Memory B cell (primary cell): ENCODE data around the gene YIPF6.
"Not testable (repeated sequence)": the region's sequence is repeated elsewhere in the genome, so short reads cannot be mapped to it uniquely, and the experiment has no call there.

Source experiments
- ATAC-seq: fragments of 150-1000 bp; cut with Tn5 transposase; 2 replicates; pipeline ENCODE4 v1.10.0; 2021; ENCODE audit warnings: low read depth, mild to moderate bottlenecking, moderate library complexity
- DNase-seq, 2 donors: peaks; one replicate each; pipeline ENCODE4 v3.0.0; 2022; ENCODE audit warnings: low spot score in 2 of 2
- H3K27ac Mint-ChIP-seq: one replicate; pipeline ENCODE4 v1.8.0; 2022; ENCODE audit warnings: mild to moderate bottlenecking, moderate library complexity, mixed read lengths
- H3K27me3 Mint-ChIP-seq: one replicate; pipeline ENCODE4 v1.8.0; 2022; ENCODE audit warnings: mixed read lengths
- H3K36me3 Mint-ChIP-seq: one replicate; pipeline ENCODE4 v1.8.0; 2022; ENCODE audit warnings: mild to moderate bottlenecking, mixed read lengths
- H3K4me1 Mint-ChIP-seq: one replicate; pipeline ENCODE4 v1.8.0; 2022; ENCODE audit warnings: mixed read lengths
- H3K4me3 Mint-ChIP-seq: one replicate; pipeline ENCODE4 v1.8.0; 2022; ENCODE audit warnings: mild to moderate bottlenecking, moderate library complexity, mixed read lengths
- H3K9me3 Mint-ChIP-seq: one replicate; pipeline ENCODE4 v1.8.0; 2022; ENCODE audit warnings: mixed read lengths

The YIPF6 gene, protein sequence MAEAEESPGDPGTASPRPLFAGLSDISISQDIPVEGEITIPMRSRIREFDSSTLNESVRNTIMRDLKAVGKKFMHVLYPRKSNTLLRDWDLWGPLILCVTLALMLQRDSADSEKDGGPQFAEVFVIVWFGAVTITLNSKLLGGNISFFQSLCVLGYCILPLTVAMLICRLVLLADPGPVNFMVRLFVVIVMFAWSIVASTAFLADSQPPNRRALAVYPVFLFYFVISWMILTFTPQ

DNA sequence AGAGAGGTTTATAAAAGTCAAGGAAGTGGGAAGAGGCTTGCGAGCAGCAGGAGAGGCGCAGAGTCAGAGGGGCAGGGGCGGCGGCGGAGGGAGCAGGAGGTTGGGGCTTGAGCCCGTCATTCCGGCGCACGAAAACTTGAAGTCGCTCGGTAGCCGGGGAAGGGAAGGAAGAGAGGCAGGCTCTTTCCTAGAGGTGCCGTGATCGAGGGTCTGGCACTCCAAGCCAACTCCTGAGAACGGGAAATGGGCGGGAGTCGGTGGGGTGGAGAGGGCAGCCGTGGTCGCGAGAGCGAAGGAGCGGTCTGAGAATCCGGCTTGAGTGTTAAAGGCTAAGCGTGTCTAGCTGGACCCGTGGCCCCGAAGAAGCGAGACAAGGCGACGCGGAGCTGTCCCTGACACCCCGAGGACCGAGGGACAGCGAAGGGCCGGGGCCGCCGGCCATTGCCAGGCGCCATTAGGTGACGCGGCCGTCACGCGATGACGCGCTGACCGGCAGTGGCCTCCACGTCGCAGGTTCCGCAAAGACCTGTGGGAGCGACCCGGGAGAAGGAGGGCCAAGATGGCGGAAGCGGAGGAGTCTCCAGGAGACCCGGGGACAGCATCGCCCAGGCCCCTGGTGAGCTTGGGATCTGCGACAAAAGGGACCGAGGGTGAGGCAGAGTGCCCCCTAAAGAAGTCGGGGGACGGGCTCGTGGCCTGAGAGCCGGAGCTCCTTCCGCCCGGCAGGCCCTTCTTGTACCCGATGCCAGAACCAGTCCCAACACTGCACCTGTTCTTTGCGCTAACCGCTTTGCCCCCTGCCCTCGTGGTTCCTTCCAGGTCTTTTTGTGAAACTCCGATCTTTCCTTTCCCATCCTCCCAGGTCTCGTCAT, at the start of gene YIPF6:
TSS of gene YIPF6 (plus strand) at position 544 of the 872 bp plus-strand sequence. CDS start at position 560, 16 bp downstream.
- Mint-ChIP-seq H3K27me3 (peaks cover 4% of the 10 kb centered on the region), H3K36me3 (peaks cover 2% of the 10 kb centered on the region), H3K4me3 (peak within 1 kb of the TSS; percentile 98), H3K9me3 (no peaks in the 10 kb centered on the region), H3K27ac (peak within 1 kb of the TSS; percentile 99), H3K4me1 (peaks cover 9% of the 10 kb centered on the region)
- ATAC-seq (peak; percentile 90), DNase-seq (peak; percentile 41 to 55)

DNA sequence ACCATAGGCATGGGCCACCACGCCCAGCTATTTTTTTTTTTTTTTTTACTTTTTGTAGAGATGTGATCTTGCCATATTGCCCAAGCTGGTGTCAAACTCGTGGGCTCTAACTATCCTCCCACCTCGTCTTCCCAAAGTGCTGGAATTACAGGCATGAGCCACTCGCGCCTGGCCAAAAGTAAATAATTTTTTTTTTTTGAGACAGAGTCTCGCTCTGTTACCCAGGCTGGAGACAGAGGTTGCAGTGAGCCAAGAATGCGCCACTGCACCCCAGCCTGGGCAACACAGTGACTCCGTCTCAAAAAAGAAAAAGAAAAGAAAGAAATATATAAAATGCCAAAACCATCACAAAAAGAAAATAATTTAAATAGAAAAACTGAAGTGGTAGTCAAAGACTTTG, 47.1 kb upstream of the YIPF6 start:
- H3K4me3 Mint-ChIP-seq = no peak overlapping the region
- no peaks in the 10 kb centered on the region for H3K9me3 Mint-ChIP-seq
- ATAC-seq (no peak), DNase-seq (no peak)
- H3K27me3 Mint-ChIP-seq = peaks cover 2% of the 10 kb centered on the region
- H3K4me1 Mint-ChIP-seq = no peaks in the 10 kb centered on the region
- H3K36me3 Mint-ChIP-seq = no peaks in the 10 kb centered on the region
- no peak overlapping the region for H3K27ac Mint-ChIP-seq

DNA sequence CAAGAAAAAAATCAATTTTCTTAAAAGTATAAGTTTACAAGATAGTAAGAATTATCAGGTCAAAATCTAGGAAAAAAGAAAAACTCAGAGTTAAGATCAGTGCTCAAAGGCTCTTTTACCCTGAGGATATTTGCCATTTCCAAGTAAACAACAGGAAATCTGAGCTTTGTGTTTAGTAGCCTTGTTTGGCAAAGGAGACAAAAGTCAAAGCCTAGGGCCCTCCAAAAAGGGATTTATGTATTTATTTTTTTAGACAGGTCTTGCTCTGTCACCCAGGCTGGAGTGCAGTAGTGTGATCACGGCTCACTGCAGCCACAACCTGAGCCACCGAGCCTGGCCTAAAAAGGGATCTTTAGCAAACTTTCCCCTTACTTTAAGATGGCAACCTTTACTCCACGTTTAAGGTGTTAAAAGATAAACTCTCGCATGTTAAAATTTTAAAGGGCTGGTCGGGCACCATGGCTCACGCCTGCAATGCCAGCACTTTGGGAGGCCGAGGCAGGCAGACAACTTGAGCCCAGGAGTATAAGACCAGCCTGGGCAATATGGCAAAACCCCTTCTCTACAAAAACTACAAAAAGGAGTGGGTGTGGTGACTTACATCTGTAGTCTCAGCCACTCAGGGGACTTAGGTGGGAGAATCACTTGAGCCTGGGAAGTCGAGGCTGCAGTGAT, 44.2 kb upstream of the YIPF6 start:
- no peak for DNase-seq
- no peaks in the 10 kb centered on the region for H3K36me3 Mint-ChIP-seq
- no peak for ATAC-seq
- no peaks in the 10 kb centered on the region for H3K27me3 Mint-ChIP-seq
- no peak overlapping the region for H3K4me3 Mint-ChIP-seq
- no peaks in the 10 kb centered on the region for H3K9me3 Mint-ChIP-seq
- H3K27ac Mint-ChIP-seq = no peak overlapping the region
- no peaks in the 10 kb centered on the region for H3K4me1 Mint-ChIP-seq

DNA sequence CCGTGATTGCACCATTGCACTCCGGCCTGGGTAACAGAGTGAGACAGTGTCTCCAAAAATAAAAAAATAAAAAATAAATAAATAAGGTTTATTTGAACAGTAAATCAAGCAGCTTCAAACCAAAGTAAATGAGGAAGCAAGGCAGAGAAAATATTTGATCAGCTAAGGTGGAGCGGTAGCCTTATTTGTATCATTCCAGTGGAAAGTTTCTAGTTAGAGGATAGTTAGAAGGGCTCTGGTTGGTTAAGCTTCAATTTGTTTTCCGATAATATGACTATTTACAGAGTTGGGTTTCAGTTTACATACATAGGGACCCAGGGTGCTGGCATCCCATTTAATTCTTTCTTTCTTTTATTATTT, 43.7 kb upstream of the YIPF6 start:
- ATAC-seq (no peak), DNase-seq (no peak)
- Mint-ChIP-seq H3K36me3 (no peaks in the 10 kb centered on the region), H3K27ac (no peak overlapping the region), H3K4me3 (no peak overlapping the region), H3K27me3 (no peaks in the 10 kb centered on the region), H3K9me3 (no peaks in the 10 kb centered on the region), H3K4me1 (no peaks in the 10 kb centered on the region)

DNA sequence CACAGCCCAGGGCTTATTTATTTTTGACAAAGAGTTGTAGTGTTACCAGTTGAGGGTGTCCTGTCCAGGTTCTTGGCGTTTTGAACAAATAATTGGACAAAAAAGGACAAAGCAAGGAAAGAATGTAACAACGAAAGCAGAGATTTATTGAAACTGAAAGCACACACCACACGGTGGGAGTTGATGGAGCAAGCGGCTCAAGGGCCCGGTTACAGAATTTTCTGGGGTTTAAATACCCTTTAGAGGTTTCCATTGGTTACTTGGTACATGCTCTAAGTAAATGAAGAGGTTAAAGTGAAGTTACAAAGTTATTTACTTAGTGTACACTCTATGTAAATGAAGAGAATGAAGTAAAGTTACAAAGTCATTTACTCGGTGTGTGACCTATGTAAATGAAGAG, 37.8 kb upstream of the YIPF6 start:
- Mint-ChIP-seq H3K36me3 (no peaks in the 10 kb centered on the region), H3K4me1 (no peaks in the 10 kb centered on the region), H3K9me3 (no peaks in the 10 kb centered on the region), H3K4me3 (no peak overlapping the region), H3K27ac (no peak overlapping the region), H3K27me3 (no peaks in the 10 kb centered on the region)
- DNase-seq (no peak), ATAC-seq (no peak)

DNA sequence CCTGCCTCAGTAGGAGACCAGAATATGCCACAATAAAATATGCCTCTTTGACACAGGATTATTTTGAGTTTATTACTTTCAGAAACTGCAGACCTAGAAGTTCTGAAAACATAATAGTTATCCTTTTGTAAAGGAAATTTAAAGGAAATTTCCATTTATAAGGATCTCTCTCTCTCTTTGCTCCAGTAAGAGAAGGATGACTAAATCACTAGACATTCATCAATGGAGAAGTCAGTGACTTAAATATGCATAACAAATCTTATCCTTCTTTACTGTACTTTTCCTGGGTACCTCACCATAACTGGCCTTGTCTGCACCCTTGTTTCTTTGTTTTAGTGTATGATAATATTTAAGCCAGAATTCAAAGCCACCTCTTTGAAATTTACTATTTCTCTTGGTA, 37.3 kb upstream of the YIPF6 start:
- Mint-ChIP-seq H3K27me3 (no peaks in the 10 kb centered on the region), H3K36me3 (no peaks in the 10 kb centered on the region), H3K4me3 (no peak overlapping the region), H3K9me3 (no peaks in the 10 kb centered on the region), H3K27ac (no peak overlapping the region), H3K4me1 (no peaks in the 10 kb centered on the region)
- DNase-seq (no peak), ATAC-seq (no peak)

DNA sequence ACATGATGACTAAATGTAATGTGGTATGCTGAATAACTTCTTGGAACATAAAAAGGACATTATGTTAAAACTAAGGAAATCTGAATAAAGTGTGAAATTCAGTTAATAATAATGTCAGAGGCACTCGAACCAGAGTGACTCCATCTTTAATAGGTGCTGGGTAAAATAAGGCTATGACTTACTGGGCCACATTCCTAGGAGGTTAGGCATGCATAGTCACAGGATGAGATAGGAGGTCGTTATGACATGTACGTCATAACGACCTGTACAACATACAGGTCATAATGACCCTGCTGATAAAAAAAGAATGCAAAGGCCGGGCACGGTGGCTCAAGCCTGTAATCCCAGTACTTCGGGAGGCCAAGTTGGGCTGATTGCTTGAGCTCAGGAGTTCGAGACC, 36.7 kb upstream of the YIPF6 start:
- H3K9me3 Mint-ChIP-seq = no peaks in the 10 kb centered on the region
- ATAC-seq (no peak), DNase-seq (no peak)
- no peaks in the 10 kb centered on the region for H3K4me1 Mint-ChIP-seq
- no peak overlapping the region for H3K4me3 Mint-ChIP-seq
- no peaks in the 10 kb centered on the region for H3K36me3 Mint-ChIP-seq
- H3K27ac Mint-ChIP-seq = no peak overlapping the region
- no peaks in the 10 kb centered on the region for H3K27me3 Mint-ChIP-seq

DNA sequence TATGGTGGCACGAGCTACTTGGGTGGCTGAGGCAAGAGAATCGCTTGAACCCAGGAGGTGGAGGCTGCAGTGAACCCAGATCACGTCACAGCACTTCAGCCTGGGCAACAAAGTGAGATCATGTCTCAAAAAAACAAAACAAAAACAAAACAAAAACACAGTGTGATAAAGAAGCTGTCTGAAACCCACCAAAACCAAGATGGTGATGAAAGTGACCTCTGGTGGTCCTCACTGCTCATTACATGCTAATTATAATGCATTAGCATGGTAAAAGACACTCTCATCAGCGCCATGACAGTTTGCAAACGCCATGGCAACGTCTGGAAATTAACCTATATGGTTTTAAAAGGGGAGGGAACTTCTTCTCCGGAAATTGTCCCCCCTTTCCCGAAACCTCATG, 36.2 kb upstream of the YIPF6 start:
- Mint-ChIP-seq H3K27me3 (no peaks in the 10 kb centered on the region), H3K4me3 (no peak overlapping the region), H3K9me3 (no peaks in the 10 kb centered on the region), H3K4me1 (no peaks in the 10 kb centered on the region), H3K27ac (no peak overlapping the region), H3K36me3 (no peaks in the 10 kb centered on the region)
- peak; percentile 0 to 12 for DNase-seq
- ATAC-seq = peak; percentile 37

DNA sequence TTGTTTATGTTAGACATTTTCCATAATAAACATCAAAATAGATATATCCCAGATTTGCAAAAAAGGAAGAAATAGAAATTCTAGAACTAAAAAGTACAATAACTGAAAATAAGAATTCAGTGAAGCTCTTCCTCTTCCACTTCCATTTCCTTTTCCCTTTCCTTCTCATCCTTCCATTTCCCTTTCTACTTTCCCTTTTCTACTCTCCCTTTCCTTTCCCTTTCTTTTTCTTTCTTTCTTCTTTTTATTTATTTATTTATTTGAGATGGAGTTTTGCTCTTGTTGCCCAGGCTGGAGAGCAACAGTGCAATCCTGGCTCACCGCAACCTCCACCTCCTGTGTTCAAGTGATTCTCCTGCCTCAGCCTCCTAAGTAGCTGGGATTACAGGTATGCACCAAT, 35.0 kb upstream of the YIPF6 start:
- Mint-ChIP-seq H3K4me3 (no peak overlapping the region), H3K4me1 (no peaks in the 10 kb centered on the region), H3K27ac (no peak overlapping the region), H3K9me3 (no peaks in the 10 kb centered on the region), H3K27me3 (no peaks in the 10 kb centered on the region), H3K36me3 (no peaks in the 10 kb centered on the region)
- ATAC-seq (no peak), DNase-seq (no peak)

DNA sequence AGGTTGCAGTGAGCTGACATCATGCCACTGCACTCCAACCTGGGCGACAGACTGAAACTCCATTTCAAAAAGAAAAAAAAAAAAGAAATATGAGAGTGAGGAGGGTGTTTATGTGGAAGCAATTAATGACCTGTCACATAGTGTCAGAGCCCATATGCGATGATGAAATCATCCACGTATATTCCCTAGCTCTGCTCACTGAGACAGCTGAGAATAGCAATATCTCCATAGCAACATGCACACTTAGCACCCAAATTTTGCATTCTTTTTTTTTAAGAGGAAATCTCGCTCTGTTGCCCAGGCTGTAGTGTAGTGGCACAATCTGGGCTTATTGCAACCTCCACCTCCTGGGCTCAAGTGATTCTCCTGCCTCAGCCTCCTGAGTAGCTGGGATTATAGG, 34.1 kb upstream of the YIPF6 start:
- ATAC-seq = no peak
- no peaks in the 10 kb centered on the region for H3K9me3 Mint-ChIP-seq
- no peak overlapping the region for H3K27ac Mint-ChIP-seq
- no peak overlapping the region for H3K4me3 Mint-ChIP-seq
- no peaks in the 10 kb centered on the region for H3K4me1 Mint-ChIP-seq
- no peaks in the 10 kb centered on the region for H3K27me3 Mint-ChIP-seq
- H3K36me3 Mint-ChIP-seq = no peaks in the 10 kb centered on the region
- no peak for DNase-seq

DNA sequence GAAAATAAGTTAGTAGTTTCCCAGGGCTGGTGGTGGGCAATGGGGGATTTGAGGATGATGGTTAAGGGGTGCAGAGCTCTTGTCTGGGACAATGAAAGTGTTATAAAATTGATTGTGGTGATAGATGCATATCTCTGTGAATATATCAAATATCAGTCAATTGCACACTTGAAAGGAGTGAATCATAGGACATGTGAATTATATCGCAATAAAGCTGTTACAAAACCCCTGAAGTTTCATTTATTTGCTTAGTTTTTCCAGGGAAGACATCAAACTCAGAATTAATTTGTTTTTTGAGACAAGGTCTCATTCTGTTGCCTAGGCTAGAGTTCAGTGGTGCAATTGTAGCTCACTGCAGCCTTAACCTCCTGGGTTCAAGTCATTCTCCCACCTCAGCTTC, 17.9 kb upstream of the YIPF6 start:
- ATAC-seq (no peak), DNase-seq (no peak)
- Mint-ChIP-seq H3K4me3 (no peak overlapping the region), H3K4me1 (no peaks in the 10 kb centered on the region), H3K27ac (no peak overlapping the region), H3K36me3 (no peaks in the 10 kb centered on the region), H3K9me3 (no peaks in the 10 kb centered on the region), H3K27me3 (no peaks in the 10 kb centered on the region)

DNA sequence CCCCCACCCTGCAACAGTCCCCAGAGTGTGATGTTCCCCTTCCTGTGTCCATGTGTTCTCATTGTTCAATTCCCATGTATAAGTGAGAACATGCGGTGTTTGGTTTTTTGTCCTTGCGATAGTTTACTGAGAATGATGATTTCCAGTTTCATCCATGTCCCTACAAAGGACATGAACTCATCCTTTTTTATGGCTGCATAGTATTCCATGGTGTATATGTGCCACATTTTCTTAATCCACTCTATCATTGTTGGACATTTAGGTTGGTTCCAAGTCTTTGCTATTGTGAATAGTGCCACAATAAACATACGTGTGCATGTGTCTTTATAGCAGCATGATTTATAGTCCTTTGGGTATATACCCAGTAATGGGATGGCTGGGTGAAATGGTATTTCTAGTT, 12.7 kb upstream of the YIPF6 start:
- not testable (repeated sequence) for H3K4me3 Mint-ChIP-seq, ATAC-seq, H3K36me3 Mint-ChIP-seq, H3K27me3 Mint-ChIP-seq, H3K4me1 Mint-ChIP-seq, H3K27ac Mint-ChIP-seq, DNase-seq, H3K9me3 Mint-ChIP-seq

DNA sequence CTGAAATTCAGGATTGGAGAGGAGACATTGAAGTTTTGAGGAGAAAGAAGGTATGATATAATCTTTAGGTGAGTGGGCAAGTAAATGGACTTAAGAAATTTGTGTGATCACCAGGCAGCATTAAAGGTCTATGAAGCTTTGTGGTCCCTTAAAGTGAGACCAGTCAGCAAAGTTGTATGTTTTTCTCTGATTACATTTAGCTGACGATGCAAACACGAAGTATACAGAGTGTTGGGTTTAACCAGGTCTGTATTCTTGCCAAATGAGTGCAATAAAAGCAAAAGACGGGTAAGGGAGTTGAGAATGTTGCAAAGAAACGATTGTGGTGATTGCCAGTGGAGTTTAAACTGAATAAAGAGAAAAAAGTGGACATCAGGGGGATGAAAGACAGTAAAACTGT, 11.6 kb upstream of the YIPF6 start:
- Mint-ChIP-seq H3K4me3 (no peak overlapping the region), H3K27me3 (peaks cover 1% of the 10 kb centered on the region), H3K27ac (no peak overlapping the region), H3K9me3 (no peaks in the 10 kb centered on the region), H3K36me3 (no peaks in the 10 kb centered on the region), H3K4me1 (no peaks in the 10 kb centered on the region)
- ATAC-seq = no peak
- DNase-seq = no peak

DNA sequence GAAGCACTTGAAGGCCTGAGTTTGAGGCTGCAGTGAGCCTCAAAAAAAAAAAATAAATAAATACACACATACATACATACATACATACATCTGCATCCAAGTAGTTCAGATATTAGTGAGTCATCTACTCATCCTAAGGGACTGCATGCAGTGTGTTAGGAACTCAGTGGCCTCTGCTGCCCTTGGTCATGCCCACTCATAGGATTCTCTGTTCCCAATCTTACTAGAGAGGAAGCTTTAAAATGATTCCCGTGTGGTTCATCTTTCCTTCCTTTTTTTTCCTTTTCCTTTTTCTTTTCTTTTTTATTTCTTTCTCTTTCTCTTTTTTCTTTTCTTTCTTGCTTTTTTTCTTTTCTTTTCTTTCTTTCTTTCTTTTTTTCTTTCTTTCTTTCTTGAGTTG, 10.9 kb upstream of the YIPF6 start:
- ATAC-seq (no peak), DNase-seq (no peak)
- Mint-ChIP-seq H3K4me3 (no peak overlapping the region), H3K36me3 (no peaks in the 10 kb centered on the region), H3K27me3 (peaks cover 1% of the 10 kb centered on the region), H3K9me3 (no peaks in the 10 kb centered on the region), H3K27ac (no peak overlapping the region), H3K4me1 (no peaks in the 10 kb centered on the region)
